NCI-H446 treated with DMSO at 0.1 percent for 48 hours (cell line): ENCODE measurements around the gene SERINC5.
A peak's percentile ranks its signal among the peaks of the same experiment; 100 is the strongest.

ENCODE experiments used
- DNase-seq: peaks from one replicate; lab custom pipeline; 2025; lab: John Stamatoyannopoulos, UW

Gene SERINC5

DNA sequence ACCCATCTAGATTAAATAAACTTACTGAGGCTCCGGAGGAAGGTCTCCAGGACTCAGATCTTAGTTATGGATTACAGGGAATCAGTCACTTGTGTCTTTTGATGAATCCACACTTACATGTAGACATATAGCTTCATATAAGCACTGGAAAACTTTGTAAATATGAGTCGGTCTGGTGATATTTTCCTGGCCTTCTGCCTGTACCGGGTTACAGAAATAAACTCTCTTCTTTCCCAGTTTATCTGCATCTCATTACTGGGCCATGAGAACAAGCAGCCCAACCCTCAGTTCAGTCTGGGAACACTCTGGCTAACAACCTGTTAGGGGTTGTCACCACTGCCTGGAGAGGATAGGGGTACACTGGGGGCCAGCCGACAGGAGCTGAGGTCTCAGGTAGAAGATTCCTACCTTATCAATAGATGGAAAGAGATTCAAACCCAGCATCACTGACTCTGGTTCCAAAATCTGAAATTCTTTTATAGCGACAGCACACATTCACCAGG, 161.6 kb downstream of the SERINC5 start:
- no peak for DNase-seq

DNA sequence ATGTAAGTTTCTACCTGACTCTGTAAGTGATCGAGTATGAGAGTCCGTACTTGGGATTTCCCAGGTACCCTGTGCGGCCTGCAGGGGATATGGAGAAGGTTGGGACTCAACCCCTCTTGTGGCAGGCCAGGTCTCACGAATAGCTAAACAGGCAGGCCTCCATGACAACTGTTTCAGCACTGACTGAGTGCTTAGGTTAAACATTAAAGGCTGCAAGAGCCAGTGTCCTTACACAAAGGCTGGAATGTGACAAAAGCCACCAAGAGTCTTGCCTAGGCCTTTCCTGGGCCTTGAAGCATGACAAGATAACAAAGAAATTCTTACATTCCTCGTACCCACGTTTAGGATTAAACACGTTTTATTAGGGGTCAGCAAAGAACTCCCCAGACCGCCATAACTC, 162.1 kb downstream of the SERINC5 start:
- DNase-seq = no peak

DNA sequence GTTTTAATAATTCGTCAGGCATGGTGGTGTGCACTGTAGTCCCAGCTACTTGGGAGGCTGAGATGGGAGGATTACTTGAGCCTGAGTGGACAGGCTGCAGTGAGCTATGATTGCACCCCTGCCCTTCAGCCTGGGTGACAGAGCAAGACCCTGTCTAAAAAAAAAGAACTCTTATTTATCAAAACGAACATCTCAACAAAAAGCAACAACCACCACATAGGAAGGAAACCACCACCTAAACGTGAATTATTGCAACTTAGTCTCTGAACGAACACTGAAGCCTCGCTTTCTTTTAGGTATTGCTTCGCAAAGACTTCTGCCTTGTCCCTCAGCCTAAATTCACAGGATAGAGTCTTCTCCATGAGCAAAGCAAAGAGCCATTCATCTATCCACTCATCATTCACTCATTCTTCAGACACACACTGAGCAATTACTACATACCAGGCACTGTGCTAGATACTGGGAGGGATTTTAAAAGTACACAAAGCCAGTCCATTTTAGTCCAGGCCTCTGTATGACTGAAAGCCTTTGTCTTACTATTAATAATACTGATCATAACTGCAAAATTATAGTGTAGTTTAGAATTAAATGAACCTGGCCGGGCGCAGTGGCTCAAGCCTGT, 163.3 kb downstream of the SERINC5 start:
- DNase-seq = no peak

DNA sequence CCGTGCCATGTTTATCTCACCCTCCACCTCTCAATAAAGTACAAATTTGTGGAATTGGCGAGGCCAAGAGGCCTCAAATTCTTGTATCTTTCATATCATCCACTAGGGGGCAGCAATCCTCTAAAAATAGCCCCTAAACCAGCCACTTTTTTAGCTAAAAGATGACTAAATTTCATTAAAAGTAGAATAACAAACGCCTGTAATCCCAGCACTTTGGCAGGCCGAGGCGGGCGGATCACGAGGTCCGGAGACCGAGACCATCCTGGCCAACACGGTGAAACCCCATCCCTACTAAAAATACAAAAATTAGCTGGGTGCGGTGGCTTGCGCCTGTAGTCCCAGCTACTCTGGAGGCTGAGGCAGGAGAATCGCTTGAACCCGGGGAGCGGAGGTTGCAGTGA, 164.1 kb downstream of the SERINC5 start:
- peak; percentile 20 for DNase-seq

DNA sequence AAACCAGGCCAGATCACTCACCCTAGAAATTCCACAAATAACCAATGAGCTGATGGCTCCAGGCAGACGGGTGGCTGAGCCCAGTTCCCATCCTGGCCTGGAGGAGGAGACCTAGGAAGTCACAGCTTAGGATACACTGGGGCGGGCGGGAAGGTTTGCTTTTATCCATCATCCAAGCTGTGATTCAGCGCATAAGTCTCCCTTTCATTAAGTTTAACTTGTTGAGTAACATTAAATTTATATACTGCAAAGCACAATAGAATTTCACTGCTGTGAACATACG, 165.0 kb downstream of the SERINC5 start:
- DNase-seq = no peak

DNA sequence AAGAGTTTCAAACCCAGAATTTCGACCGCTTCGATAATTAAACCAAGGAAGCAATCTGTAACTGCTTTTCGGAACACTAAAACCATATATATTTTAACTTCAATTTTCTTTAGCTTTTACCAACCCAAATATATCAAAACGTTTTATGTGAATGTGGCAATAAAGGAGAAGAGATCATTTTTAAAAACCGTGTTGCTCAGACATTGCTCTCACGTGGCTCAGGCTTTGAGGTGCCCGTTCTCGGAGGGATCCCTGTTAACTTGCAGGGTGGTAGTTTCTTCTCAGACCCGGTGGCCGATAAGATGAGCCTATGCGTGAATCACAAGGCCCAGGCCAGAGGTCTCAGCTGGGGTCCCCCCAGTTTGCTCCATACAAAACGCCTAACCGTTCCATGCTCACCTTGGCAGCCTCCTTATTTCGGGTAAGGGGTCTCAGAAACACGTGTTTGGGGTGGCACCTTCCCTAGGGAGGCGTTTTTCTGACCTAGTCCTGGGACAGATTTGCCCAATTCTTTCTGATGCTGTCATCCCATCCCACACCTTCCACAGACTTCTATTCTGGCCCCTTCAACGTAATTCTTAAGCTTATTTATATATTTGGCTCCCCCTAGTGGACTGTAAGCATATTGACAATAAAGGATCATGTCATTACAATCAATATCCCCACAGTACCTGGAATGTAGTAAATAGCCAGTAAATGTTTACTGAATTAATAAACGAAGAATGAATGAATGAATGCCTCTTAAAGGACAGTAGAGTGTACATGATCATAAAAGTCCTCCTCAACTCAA, 172.6 kb downstream of the SERINC5 start:
- peak; percentile 76 for DNase-seq

DNA sequence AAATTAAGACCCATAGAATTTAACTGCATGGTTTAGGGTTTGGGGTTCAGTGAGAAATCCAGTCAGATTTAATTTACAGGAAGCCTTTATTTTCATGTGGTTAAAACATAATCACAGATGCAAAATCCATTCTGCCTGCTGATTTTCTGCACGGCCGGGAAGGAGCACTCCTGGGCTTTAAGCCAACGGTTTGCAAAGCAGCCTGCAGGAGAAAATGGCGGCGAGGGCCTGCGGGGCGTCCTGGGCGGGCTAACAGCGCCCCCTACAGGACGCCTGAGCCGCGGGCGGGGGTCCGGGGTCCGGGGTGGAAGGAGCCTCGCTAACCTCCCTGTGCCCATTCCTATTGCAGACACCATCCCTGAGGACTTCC, 173.1 kb downstream of the SERINC5 start:
- DNase-seq = peak; percentile 72

DNA sequence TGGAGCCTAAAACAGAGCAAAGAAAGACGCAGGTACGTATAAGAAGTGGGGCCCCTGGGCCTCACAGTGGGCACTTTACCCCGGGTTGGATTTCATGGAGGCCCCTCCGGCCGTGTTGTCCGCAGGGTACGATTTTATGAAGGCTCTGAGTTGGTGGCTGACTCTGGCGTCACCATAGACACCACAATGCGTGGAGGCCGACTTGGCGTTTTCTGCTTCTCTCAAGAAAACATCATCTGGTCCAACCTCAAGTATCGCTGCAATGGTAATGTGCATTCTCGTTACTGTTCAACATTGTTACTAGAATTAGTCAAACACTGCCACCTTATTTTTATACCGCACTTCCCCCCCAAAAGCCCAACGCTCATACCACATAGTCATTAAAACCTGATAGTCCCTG, 173.6 kb downstream of the SERINC5 start:
- no peak for DNase-seq

DNA sequence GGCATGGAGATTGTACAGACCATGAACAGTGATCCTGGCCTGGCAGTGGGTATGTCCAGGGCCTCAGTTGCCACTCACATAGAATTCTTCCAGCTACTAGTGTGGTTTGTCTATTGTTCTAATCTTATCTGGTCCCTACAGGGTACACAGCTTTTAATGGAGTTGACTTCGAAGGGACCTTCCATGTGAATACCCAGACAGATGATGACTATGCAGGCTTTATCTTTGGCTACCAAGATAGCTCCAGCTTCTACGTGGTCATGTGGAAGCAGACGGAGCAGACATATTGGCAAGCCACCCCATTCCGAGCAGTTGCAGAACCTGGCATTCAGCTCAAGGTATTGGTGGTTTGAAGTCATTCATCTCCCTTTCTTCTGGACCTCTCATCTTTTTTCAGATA, 176.9 kb downstream of the SERINC5 start:
- no peak for DNase-seq

DNA sequence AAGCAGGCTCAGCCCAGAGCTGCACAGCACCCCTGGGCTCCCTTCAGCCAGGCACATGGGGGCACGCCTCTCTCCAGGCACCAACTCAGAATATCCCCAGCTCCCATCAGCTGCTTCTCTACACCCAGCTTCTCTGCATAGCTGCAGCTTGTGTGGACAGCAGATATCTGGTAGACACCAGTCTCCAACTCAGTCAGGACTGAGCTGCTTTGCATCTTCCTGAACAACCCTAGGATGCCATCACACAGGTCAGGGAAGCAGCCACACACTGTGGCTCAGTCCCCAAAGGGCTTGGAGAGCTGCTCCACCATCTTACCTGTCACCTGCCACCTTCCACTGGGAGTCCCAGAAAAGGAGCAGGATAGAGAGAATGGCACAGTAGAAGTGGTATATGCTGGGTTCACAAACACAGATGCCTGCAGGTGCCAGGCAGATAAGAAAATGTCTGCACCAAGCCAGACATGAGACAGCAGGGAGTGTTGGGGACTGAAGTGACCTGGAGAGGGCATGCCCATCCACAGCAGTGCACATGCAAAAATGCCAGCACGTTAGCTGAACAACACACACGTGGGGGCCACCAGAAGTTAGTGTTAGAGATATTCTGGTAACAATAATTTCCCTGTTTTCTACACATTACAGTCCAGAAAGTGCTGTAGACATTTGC, 178.7 kb downstream of the SERINC5 start:
- DNase-seq = no peak

DNA sequence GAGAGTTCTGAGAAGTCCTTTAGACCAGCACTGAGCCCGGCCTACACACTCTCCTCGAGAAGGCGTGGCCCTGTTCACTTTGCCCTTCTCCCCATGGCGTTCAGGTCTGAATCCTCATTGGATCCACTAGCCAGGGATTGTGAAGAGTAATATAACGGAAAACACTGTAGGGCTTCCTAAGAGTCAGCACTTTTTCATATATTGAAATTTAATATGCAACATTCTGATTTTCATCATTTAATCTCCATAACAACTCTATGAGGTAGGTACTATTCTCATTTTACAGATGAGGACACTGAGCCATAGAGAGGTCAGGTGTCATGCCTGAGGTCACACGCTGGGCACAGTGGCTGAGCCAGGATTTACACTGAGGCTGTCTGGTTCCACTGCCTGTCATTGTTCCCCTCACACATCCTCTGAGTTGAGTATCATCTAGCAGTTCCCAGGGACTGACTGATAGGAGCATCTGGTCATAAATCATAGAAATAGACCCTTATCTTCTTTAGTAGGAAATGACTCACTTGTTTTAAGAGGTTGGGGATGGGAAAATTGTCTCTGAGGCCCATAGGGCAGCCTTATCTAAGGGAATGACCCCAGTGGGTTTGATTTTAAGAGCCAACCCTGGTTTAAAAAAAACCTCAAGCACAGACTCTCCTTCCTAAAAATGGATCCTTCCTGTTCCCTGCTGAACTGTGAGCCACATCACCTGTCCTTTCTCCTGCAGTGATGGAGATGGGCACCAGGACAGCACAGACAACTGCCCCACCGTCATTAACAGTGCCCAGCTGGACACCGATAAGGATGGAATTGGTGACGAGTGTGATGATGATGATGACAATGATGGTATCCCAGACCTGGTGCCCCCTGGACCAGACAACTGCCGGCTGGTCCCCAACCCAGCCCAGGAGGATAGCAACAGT, 179.5 kb downstream of the SERINC5 start:
- no peak for DNase-seq

DNA sequence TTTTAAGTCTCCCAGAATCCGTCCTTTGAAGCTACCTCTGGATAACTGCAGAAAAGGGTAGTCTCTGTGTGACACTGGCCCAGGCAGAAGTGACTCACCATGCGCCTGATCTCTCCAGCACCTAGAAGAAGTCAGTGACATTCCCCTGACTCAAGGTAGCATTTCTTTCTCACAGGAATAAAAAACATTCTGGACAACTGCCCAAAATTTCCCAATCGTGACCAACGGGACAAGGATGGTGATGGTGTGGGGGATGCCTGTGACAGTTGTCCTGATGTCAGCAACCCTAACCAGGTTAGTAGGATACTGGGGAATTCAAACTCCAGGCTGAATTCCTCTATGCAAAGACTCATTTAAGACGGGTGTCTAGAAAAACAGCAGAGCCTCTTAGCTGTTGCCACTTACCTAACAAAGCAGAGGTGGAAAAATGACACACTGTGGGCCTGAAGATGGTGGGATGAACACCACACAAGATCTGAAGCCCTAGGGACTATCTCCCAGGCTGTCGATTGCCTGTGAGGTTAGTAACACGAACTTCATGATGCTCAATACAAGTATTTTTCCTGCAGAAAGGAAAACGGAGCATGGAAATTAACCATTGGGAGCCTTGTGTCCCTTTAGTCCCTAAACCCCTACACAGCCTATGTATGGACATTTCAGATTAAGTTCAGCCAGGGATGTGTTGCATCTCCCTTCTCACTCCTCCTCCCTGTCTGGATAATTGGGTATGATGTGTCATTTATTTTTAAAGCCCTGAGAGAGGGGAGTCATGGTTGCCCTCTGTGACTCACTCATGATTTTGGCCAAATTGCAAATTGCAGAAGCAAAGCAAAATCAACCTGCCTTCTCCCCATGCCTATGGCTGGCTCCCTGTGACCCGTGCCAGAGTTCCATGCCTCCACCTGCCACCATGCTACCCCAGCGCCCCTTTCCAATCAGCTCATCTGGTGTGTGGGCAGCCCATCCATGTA, 183.5 kb downstream of the SERINC5 start:
- no peak for DNase-seq

DNA sequence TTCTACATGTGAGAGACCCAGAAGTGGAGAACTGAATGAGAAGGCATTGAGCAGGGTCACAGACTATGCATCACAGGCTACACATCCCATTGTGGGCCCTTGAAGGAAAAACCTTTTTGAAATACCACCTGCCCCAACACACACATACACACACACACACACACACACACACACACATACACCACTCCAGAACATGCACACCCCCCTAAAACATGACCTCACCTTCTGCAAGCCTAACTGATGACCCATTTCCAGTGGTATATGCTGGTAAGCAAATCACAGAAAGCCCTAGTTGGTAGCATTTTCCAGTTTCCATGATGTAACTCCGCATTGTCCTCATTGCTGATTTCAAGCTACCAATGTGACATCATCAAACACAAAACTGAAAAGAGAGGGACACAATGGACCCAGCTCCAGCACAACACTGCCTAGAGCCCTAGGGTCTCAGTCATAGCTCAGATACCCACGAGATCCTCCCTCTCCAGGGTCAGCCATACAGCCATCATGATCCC, 184.3 kb downstream of the SERINC5 start:
- DNase-seq = no peak

DNA sequence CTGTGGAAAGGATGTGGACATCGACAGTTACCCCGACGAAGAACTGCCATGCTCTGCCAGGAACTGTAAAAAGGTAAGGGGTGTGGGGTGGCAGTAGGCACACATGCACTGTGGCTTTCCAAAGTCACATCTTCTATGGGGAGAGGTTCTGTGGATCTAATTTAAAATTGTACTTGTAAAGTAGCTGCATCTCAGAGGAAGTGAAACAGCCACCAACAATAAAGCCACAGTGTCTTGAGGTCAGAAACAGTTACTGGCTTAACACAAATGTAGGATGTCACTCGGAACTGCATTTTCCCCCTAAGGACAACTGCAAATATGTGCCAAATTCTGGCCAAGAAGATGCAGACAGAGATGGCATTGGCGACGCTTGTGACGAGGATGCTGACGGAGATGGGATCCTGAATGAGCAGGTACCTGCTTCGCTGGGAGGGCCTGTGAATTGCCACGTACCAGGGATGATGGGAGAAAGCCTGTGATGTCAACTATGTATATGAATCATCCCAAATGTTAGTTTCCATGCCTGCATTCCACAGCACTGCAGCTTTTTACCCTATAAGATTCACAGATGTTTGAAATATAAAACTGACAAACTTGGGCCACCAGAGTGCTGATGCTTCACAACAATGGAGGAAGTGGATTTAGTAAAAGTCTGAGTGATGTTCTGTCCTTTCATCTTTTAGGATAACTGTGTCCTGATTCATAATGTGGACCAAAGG, 185.4 kb downstream of the SERINC5 start:
- DNase-seq = no peak

DNA sequence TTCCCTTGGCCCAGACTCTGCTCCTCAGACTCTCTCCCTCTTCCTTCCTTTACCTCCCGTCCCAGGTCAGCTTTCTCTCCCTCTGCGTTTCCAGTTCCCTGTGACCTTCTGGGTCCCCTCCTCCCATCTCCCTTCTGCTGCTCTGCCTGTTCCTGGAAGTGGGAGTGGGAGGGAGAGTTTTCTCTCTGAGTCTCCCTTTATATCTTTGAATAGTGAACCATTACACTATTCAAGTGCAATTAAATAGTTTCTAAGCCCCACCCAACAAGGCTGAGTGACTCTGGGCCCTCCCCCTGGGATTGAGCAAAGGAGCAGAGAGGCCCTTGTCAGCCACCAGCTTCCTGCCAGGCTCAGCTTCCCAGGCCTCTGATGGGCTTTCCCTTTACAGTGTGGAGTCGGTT, 185.9 kb downstream of the SERINC5 start:
- no peak for DNase-seq

DNA sequence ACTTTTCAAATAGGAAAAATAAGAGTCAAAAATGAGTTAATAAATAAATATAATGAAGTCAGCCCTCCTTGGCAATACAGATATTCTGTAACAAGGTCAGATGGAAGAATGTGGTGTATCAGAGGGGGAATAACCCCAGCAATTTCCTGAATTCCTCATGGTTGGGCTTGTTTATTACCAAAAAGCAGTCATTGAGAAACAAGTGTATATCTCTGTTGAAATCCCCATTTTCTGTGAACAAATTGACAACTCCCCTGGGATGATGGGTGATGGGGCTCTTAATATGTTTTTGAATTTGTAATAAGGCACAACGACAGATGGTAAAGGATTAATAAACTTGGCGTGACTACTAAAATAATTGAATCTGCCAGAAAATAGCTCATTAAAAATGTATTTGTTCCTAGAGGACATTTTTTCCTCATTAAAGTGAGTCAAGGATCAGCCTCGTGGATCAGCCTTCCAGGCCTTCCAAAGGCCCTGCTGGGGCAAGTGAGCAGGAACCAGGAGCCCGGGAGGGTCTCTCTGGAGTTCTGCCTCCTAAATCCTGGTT, 186.5 kb downstream of the SERINC5 start:
- peak; percentile 92 for DNase-seq

DNA sequence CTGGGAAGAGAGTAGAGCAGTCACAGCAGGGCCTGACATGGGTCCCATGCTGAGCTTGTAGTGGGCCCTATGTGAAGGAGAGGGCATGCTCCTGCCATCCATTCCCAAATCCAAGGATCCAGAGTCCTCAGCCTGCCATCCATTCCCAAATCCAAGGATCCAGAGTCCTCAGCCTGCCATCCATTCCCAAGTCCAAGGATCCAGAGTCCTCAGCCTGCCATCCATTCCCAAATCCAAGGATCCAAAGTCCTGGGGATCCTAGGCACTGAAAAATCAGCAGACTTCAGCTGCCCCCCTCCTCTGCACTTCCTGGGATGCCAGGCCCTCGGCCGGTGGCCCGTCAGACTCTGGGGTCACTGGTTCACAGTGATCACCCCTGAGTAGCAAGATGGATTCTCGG, 187.1 kb downstream of the SERINC5 start:
- DNase-seq = no peak

DNA sequence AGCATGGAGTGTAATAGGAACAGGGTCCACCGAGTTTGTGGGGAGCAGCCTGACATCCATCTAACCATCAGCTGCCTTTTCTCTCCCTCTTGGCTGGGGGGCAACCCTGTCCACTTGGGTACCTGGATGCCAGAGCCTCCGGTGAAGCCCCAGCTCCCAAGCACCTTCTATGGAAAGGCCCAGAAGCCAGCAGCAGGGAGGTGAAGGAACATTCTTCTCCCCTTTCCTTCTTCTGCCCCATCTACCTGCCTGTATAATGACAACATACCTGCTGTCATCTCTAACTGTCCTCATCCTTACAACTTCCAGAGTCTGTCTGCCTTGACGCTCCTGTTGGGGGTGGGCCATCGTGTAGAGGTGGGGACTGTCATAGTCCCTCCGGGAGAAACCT, 187.6 kb downstream of the SERINC5 start:
- DNase-seq = no peak

DNA sequence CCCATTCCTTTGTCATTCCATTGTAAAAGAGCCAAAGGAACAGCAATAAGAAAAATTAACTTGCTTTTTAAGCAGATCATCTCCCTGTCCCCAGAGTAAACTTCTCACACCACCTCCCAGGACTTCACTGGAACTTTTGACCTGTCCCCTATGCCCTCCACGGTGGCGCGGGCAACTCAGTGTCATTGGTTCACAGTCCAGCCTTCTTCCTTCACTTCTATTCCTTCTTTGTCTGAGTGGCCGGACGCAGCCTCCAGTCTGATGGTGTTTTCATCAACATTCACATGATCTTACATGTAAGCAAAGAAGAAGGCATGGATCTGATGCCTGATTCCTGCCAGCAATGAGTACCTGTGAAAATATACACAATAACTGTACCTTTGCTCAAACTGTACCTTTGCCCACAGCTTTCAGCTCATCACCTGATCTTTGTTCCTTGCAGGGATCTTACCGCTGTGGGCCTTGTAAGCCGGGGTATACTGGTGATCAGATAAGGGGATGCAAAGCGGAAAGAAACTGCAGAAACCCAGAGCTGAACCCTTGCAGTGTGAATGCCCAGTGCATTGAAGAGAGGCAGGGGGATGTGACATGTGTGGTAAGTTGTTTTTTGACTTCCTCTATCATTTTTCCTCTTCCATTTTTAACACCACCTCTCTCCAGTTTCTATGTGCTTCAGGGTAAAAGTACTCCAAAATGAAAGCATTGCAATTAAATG, 188.2 kb downstream of the SERINC5 start:
- no peak for DNase-seq
